Limb (tissue), 2 donors: ENCODE results near the gene MXRA8.

Source experiments
- DNase-seq, 2 donors: peaks; one replicate each; pipeline ENCODE4 v3.0.0-alpha.2; 2016; ENCODE audit errors: extremely low spot score in 2 of 2

The MXRA8 gene

GRCh38 chr1:1366699-1367066 is 8.3 kb upstream of the MXRA8 start:
- DNase-seq, result no peak

DNA sequence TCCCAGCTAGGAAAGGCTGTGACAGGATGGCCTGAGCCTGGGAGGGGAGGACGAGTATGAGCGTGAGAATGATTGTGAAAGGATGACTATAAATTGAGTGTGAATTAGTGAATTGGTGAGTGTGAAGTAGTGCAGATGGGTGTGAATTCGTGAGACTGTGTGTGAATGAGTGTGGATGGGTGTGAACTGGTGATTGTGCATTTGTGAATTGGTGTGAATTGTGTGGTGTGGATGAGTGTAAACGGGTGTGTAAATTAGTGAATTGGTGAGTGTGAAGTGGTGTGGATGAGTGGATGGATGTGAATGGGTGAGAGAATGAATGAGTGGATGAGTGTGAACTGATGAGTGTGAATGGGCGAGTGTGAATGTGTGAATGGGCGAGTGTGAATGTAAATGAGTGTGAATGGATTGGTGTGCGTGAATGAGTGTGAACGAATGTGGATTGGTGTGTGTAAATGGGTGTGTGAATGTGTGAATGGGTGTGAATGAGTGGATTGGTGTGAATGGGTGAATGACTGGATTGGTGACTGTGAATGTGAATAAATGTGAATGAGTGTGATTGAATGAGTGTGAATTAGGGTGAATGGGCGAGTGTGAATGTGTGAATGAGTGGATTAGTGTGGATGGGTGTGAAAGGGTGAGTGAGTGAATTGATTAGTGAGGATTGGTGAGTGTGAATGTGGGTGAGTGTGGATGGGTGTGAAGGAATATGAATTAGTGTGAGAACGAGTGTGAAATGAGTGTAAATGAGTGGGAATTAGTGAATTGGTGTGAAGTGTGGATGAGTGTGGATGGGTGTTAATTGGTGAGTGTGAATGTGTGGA is 7.7 kb upstream of the MXRA8 start:
- no peak for DNase-seq

- no peak for DNase-seq
Measured at GRCh38 chr1:1364266-1364665, 5.9 kb upstream of the MXRA8 start.

- DNase-seq, result peak in 1 of 2 donors; percentile 60
Measured at GRCh38 chr1:1361982-1362423, 3.6 kb upstream of the MXRA8 start.

DNA sequence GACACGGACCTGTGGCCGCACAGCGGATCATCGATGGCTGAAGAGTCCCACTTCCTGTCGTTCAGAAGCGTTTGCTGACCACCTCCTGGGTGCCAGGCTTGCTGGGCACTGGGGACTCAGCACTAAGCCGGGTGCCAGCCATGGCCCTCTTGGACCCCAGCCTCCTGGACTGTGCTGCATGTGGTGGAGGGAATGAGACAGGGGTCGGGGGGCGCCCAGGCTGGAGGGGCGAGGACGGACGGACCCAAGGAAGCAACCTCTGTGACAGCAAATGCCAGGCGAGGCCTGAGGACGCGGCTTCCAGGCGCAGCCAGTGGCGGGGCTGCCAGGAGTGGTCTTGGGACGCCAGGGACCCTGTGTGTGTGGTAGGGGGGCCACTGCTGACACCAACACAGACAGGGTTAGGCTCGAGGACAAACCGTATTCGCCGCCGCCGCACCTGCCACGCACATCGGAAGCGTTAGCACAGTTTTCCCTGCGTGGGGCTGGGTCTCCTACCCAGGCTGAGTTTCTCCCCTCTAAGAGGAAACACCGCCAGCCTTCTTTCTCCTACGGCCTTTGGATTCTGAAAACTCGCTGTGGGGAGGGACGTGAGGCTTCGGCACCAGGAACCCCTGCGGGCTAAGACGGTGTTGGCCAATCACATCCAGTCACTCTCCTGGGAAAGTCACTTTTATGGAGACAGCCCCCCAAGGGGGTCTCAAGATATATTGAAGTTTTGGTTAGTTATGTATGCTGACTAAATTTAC is 3.1 kb upstream of the MXRA8 start:
- peak in 1 of 2 donors; percentile 32 for DNase-seq

- DNase-seq, result peak in 1 of 2 donors; percentile 51
Measured at GRCh38 chr1:1360506-1361169, 2.3 kb upstream of the MXRA8 start.

GRCh38 chr1:1359664-1360468 is 1.5 kb upstream of the MXRA8 start:
- DNase-seq, result peak; percentile 59 to 76

- no peak for DNase-seq
Measured at GRCh38 chr1:1359308-1359663, 931 bp upstream of the MXRA8 start.

DNA sequence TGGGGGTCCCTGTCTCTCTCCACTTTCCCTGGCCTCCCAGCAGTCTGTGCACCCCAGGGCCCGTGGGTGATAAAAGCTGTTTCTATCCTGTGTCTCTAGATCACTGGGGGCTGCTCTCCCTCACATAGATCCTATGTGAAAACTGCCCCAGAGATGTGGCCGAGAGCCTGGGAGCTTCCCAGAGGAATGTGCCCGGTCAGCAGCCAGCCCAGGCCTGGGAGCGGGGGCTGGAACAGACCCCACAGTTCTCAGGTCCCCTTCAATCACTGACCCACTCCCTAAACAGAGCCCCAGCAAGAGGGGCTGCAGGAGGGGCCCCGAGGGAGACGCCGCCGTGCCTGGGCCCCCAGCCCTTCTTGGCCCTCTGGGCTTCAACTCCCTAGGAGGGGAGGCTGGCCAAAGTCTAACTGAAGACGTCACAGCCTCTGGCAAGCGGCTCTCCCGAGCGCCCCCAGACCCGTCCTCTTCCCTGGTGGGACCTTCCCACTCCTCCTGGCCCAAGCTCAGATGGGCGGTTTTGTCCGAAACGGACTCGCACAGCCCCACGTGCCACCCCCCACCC is 403 bp downstream of the MXRA8 start:
- DNase-seq, result no peak

DNA sequence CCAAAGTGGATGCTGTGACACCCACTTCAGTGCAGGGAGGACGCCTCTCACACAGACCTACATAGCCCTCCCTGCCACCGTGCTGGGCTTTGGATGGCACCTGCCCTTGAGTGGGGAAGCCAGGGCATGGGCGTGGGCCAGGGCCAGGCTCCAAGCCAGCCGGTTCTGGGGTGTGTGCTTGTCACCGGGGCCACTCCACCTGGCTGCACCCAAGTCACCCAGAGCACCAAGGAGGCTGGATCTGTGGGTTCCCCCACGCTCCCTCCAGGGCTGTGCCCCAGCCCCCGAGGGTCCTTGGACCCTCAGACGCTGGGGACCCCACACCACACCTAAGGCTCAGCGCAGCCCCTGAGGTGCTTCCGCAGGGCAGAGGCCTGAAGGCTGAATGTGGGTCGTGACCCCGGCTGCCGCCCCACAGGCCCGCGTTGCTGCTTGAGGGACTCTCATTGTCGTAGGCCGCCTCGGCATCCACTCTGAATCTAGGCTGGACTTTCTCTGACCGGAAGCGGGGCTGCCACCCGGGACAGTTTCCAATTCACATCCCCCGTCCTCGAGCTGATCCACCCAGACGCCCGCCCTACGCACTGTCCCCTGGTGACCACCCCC is 1.5 kb downstream of the MXRA8 start:
- DNase-seq, result no peak

- DNase-seq, result no peak
Measured at GRCh38 chr1:1356166-1356795, 2.1 kb downstream of the MXRA8 start.

- DNase-seq, result no peak
Measured at GRCh38 chr1:1355416-1355815, 2.9 kb downstream of the MXRA8 start.

GRCh38 chr1:1354271-1355247 is 3.8 kb downstream of the MXRA8 start:
- no peak for DNase-seq

GRCh38 chr1:1353389-1354151 is 4.8 kb downstream of the MXRA8 start:
- no peak for DNase-seq

DNA sequence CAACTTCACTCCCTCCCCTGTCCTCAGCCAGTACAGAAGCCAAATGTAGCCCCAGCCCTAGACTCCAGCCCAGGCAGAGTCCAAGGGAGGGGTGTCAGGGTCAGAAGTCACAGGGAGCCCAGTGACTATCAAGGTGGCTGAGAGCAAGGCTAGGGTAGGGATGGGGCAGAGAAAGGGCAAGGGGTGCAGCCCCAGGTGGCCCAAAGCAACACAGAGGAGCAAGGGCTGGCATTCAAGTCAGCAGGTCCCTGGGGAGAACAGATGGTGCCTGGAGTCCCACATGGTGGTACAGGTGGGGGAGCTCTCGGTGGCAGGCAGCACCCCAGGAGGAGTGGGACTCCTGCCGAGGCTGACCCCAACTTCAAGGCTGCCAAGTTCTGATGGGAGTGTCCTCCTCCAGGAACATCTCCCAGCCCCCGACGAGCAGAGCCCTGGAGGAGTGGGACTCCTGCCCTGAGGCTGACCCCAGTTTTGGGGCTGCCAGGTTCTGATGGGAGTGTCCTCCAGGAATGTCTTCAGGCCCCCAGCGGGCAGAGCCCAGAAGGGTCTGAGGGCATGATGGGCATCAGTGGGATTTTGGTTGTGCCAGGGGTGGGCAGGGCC is 5.5 kb downstream of the MXRA8 start:
- DNase-seq, result no peak

DNA sequence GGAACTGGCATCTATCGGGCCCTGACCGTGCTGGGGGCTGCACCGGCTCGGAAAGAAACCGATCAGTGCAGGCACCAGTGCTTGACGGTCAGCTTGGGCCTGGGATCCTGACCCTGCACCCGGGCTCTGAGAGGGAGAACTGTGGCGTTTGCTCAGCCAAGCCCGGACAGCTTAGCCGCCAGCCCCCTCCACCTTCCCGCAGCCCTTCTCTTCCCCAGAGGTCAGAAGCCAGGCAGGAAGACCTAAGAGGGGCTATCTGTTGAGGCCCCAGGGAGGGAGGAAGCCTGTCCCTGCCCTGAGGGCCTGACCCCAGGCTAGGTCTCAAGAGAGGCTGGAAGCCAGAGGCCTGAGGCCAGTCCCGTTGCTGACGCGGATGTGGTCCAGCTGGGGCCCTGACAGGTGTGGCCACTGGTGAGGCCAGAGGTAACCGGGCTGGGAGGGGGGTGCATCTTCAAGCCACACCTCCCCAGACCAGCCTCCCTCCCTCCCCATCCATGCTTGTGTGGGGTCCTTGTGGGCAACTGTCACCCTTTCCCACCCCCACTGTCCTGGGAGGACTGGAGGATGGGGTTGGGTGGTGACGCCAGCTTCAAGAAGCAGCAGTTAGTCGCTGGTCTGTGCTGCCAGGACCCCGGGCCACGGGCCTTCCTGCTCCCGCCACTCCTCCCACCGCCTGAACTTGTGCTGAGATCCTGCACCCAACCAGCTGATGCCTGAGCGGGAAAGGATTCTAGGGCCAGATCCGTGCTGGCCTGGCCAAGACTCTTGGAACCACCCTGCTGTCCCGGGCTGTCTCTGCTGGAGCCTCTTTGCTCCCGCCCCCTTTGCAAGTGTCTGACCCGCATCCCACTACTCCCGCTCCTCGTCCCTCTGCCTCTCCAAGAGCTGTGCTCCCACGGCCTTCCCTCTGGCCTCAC is 6.6 kb downstream of the MXRA8 start:
- no peak for DNase-seq
